Activated naive CD4-positive, alpha-beta T cell treated with anti-CD3 and anti-CD28 coated beads, Interleukin-2, amount 50 U/mL, for 16 hours (primary cell): ENCODE measurements around the gene NDUFAF2.
"Not testable (repeated sequence)": the region's sequence is repeated elsewhere in the genome, so short reads cannot be mapped to it uniquely, and the experiment has no call there.

Experiments used
- DNase-seq: peaks from one replicate; pipeline ENCODE4 v3.0.0-alpha.2; 2020

Gene NDUFAF2

DNA sequence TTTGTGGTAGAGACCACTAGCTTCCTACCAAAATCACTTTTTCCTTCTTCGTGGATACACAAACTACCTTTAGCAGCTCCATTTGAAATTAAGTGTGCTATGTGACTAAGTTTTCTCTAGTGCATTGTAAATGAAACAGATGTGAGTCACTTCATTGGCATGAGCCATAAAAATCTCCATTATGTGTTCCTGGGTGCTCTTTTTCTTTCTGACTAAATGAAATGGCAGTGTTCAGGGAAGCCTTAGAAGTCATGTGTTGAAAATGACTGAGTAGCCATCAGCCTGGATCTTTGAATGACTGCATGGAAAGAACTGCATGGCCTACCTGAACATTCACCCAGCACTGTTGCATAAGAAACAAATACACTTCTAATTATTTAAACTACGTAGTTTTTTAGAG is 107.9 kb downstream of the NDUFAF2 start:
- no peak for DNase-seq

DNA sequence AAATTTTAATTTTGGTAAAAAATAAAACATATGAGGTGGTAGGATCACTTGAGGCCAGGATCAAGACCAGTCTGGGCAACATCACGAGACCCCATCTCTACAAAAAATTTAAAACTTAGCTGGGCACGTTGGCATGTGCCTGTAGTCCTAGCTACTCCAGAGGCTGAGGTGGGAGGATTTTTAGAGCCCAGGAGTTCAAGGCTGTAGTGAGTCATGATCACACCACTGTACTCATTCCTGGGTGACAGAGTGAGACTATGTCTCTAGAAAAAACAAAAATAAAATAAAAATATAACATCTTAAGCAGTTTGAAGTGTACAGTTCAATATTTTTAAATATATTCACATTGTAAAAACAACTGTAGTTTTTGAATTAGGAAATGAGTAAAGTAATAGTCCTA is 108.9 kb downstream of the NDUFAF2 start:
- no peak for DNase-seq

GRCh38 chr5:61055434-61056006 is 110.5 kb downstream of the NDUFAF2 start:
- no peak for DNase-seq

DNA sequence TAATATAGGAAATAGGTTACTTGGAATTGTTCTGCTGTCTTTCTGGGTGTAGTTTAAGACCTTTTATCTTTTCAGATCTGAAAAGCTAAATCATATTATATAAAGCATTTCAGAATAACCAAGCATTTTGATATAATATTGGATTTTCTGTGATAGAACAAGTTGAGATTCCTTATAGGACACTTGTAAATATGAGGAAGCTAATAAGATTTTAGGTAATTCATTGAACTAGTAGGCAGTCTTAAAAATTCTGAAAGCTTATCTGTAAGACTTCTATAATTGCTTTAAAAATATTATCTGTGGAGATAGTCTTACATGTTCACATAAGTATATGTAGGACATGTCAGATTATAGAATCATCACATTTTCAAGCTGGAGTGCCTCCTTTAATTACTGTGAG is 114.5 kb downstream of the NDUFAF2 start:
- no peak for DNase-seq

- DNase-seq, result no peak
Observed at GRCh38 chr5:61069150-61069549, 124.1 kb downstream of the NDUFAF2 start.

GRCh38 chr5:61071526-61071925 is 126.5 kb downstream of the NDUFAF2 start:
- no peak for DNase-seq

GRCh38 chr5:61076626-61077025 is 131.6 kb downstream of the NDUFAF2 start:
- no peak for DNase-seq

DNA sequence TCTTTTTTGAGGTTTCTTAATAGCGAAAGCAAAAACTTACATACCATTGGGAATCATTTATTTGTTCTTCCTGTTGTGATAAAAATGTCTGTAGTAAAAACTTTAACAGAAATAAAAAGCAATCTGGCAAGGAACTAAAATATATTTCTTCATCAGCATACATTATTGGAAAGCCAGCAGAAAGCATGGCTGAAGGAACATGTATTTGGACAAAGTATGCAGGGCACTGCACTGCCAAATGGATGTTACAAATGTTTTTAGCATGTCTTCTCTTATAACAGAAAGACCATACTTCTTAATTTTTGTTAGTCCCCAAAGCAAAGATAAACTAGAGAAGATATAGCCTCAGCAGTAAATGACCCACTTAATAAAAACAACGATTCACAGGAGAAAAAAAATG is 136.7 kb downstream of the NDUFAF2 start:
- DNase-seq, result no peak

GRCh38 chr5:61082516-61083280 is 137.7 kb downstream of the NDUFAF2 start:
- DNase-seq, result no peak

- DNase-seq, result no peak
Observed at GRCh38 chr5:61084658-61085057, 139.7 kb downstream of the NDUFAF2 start.

DNA sequence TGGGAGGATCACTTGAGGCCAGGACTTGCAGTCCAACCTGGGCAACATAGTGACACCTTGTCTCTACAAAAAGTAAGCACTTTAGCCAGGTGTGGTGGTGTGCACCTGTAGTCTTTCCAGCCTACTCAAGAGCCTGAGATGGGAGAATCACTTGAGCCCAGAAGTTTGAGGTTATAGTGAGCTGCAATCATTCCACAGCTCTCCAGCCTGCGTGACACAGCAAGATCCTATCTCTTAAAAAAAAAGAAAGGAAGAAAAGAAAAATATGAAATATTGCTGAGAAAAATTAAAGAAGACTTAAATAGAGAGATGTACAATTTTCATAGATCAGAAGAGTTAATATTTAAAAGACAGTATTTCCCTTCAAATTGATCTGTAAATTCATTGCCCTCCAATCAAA is 140.9 kb downstream of the NDUFAF2 start:
- no peak for DNase-seq

DNA sequence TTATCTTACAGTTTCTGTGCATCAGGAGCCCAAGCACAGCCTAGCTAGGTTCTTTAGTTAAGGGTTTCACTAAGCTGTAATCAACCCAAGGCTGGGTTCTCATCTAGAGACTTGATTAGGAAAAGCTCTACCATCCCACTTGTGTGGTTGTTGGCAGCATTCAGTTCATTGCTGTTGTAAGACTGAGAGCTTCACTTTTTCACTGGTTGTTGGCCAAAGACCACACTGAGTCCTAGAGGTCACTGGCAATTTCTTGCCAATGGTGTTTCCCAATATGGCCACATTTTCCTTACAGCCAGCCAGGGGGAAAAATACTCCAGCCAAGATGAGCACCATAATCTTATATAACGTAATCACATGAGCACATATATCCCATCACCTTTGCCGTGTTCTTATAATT is 142.9 kb downstream of the NDUFAF2 start:
- DNase-seq, result no peak

- DNase-seq, result no peak
Observed at GRCh38 chr5:61089351-61089750, 144.3 kb downstream of the NDUFAF2 start.

GRCh38 chr5:61093046-61093771 is 148.2 kb downstream of the NDUFAF2 start:
- not testable (repeated sequence) for DNase-seq

DNA sequence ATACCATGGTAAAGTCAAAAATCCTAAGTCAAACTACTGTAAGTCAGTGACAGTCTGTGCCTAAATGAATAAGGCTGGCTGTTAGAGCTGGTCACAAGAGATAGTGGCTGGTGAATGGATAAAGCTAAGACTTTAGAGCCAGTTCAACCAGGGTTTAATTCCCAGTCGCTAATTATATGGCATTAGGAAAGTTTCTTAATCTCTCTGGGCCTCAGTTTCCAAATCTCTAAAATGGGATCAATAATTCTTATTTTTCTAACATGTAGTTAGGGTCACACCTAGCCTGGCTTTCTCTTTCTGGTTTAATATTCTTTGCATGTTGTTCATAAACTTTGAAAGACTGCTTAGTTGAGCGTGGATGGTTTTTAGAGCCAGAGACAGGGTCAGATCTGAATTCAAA is 152.5 kb downstream of the NDUFAF2 start:
- no peak for DNase-seq

- no peak for DNase-seq
Observed at GRCh38 chr5:61098251-61098995, 153.4 kb downstream of the NDUFAF2 start.

DNA sequence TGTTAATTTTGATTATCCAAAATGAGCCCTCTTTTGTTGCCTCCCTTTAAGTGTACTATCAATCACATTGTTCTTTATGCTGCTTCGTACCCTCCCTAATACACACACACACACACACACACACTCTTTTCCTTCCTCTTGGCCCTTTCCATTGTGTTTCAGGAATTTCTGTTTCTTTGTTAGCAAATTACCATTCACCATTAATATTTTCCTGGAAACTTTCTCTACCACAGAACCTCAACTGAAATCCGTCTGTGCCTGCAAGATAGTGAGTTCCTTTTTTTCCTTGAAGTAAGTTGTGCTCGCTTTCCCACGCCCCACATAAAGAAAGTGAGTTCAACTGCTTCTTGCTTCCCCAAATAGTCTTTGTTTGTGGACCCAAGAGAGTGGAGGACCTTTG is 155.4 kb downstream of the NDUFAF2 start:
- DNase-seq, result no peak

- DNase-seq, result no peak
Observed at GRCh38 chr5:61114441-61114840, 169.4 kb downstream of the NDUFAF2 start.

- DNase-seq, result no peak
Observed at GRCh38 chr5:61115968-61116367, 171.0 kb downstream of the NDUFAF2 start.

DNA sequence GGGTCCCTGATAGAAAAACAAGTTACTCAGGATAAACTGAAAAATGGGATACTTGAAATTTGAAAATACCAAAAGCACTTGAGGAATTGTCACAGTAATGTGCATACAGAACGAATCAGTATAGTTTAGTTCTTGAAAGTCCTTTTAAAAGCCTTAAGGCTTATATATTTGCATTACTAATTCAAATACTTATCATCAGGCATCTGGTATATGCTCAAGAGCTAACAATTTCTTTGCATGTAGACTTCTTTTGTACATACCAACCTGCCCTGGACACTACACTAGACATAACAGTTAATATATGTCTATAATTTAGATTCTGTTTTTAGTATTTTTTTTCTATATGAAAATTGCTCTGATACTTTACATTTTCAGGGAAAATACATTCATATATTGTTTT is 174.1 kb downstream of the NDUFAF2 start:
- no peak for DNase-seq

DNA sequence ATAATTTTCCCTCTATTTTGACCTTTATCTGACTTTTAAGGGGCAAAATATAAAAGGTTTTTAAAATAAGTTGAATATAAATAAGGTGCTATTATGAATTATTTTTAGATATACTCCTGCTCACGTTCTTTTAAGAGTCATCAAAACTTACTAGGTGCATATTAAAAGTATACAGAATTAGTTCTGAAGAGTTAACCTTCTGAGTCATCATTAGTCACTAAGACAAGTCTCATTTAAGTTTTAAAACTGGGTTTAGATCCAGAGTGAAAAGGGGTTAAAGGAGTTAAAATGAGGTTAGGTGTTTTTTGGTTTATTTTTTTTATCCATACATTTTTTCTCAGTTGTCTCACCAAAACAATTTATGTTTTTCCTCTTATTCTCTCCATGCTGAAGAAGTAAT is 175.5 kb downstream of the NDUFAF2 start:
- DNase-seq, result no peak

- no peak for DNase-seq
Observed at GRCh38 chr5:61123145-61123544, 178.1 kb downstream of the NDUFAF2 start.

DNA sequence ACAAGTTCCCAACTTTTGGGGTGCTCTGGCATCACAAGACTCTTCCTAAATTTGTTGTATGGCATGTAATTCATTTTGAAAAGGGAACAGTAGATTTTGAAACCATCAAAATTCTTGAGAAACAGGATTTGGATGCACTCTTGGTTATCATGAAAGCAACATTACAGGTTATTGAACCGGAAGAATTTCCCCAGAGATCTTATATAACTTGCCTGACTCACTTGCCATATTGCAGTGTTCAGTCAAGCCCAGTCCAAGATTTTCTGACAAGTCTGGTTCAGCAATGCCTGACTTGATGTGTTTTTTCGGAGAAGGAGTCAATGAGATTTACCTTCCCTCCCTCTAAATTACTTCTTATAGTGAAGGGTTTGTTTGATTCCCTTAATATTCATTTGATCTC is 185.3 kb downstream of the NDUFAF2 start:
- no peak for DNase-seq

- DNase-seq, result no peak
Observed at GRCh38 chr5:61132559-61132958, 187.6 kb downstream of the NDUFAF2 start.
